ENCODE data around the gene MGMT.

Gene MGMT

GRCh38 chr10:129628823-129629222 is 161.8 kb downstream of the MGMT start:
- Histone ChIP-seq H3K4me1 (ENCODE audit: insufficient read depth, insufficient read length) (no peaks in the 10 kb centered on the region), H3K9me3 (ENCODE audit: insufficient read depth, low read length) (no peaks in the 10 kb centered on the region), H3K27me3 (ENCODE audit: insufficient read depth, insufficient read length) (no peaks in the 10 kb centered on the region), H3K9ac (ENCODE audit: insufficient read length, low read depth) (no peak overlapping the region), H3K36me3 (ENCODE audit: insufficient read depth, insufficient read length, low read length) (no peaks in the 10 kb centered on the region), H3K4me3 (ENCODE audit: insufficient read length, low read depth) (no peak overlapping the region)
- no peak for DNase-seq (ENCODE audit: low read depth, low spot score)
- no peak for TF ChIP-seq ZNF274 (IDR thresholded peaks at IDR 0.05; ENCODE audit: low read depth, low read length)
- no peak for TF ChIP-seq SUZ12 (IDR thresholded peaks at IDR 0.05; ENCODE audit: extremely low read depth, insufficient read depth, insufficient read length)
- no peak for TF ChIP-seq YY1 (IDR thresholded peaks at IDR 0.05; ENCODE audit: insufficient read depth, insufficient read length)

- Histone ChIP-seq H3K4me1 (ENCODE audit: insufficient read depth, insufficient read length) (no peaks in the 10 kb centered on the region), H3K36me3 (ENCODE audit: insufficient read depth, insufficient read length, low read length) (no peaks in the 10 kb centered on the region), H3K9ac (ENCODE audit: insufficient read length, low read depth) (no peak overlapping the region), H3K9me3 (ENCODE audit: insufficient read depth, low read length) (no peaks in the 10 kb centered on the region; the same call in 1 of the 2 replicates), H3K27me3 (ENCODE audit: insufficient read depth, insufficient read length) (no peaks in the 10 kb centered on the region), H3K4me3 (ENCODE audit: insufficient read length, low read depth) (no peak overlapping the region)
- DNase-seq (ENCODE audit: low read depth, low spot score): no peak
- TF ChIP-seq ZNF274 (IDR thresholded peaks at IDR 0.05; ENCODE audit: low read depth, low read length): no peak
- TF ChIP-seq SUZ12 (IDR thresholded peaks at IDR 0.05; ENCODE audit: extremely low read depth, insufficient read depth, insufficient read length): no peak
- TF ChIP-seq YY1 (IDR thresholded peaks at IDR 0.05; ENCODE audit: insufficient read depth, insufficient read length): no peak
Measured at GRCh38 chr10:129629911-129630310, 162.9 kb downstream of the MGMT start.

- Histone ChIP-seq H3K9me3 (ENCODE audit: insufficient read depth, low read length) (no peaks in the 10 kb centered on the region; the same call in 1 of the 2 replicates), H3K36me3 (ENCODE audit: insufficient read depth, insufficient read length, low read length) (no peaks in the 10 kb centered on the region), H3K27me3 (ENCODE audit: insufficient read depth, insufficient read length) (no peaks in the 10 kb centered on the region), H3K4me3 (ENCODE audit: insufficient read length, low read depth) (no peak overlapping the region), H3K9ac (ENCODE audit: insufficient read length, low read depth) (no peak overlapping the region), H3K4me1 (ENCODE audit: insufficient read depth, insufficient read length) (no peaks in the 10 kb centered on the region)
- TF ChIP-seq SUZ12 (IDR thresholded peaks at IDR 0.05; ENCODE audit: extremely low read depth, insufficient read depth, insufficient read length) (no peak), ZNF274 (IDR thresholded peaks at IDR 0.05; ENCODE audit: low read depth, low read length) (no peak), YY1 (IDR thresholded peaks at IDR 0.05; ENCODE audit: insufficient read depth, insufficient read length) (no peak)
- no peak for DNase-seq (ENCODE audit: low read depth, low spot score)
Measured at GRCh38 chr10:129631006-129631405, 164.0 kb downstream of the MGMT start.

- H3K4me3 ChIP-seq (ENCODE audit: insufficient read length, low read depth): no peak overlapping the region
- no peaks in the 10 kb centered on the region for H3K4me1 ChIP-seq (ENCODE audit: insufficient read depth, insufficient read length)
- TF ChIP-seq YY1 (IDR thresholded peaks at IDR 0.05; ENCODE audit: insufficient read depth, insufficient read length) (no peak), SUZ12 (IDR thresholded peaks at IDR 0.05; ENCODE audit: extremely low read depth, insufficient read depth, insufficient read length) (no peak), ZNF274 (IDR thresholded peaks at IDR 0.05; ENCODE audit: low read depth, low read length) (no peak)
- H3K36me3 ChIP-seq (ENCODE audit: insufficient read depth, insufficient read length, low read length): no peaks in the 10 kb centered on the region
- no peaks in the 10 kb centered on the region; the same call in 1 of the 2 replicates for H3K9me3 ChIP-seq (ENCODE audit: insufficient read depth, low read length)
- no peaks in the 10 kb centered on the region for H3K27me3 ChIP-seq (ENCODE audit: insufficient read depth, insufficient read length)
- no peak overlapping the region for H3K9ac ChIP-seq (ENCODE audit: insufficient read length, low read depth)
- no peak for DNase-seq (ENCODE audit: low read depth, low spot score)
Measured at GRCh38 chr10:129631870-129632623, 165.0 kb downstream of the MGMT start.

GRCh38 chr10:129637010-129637409 is 170.0 kb downstream of the MGMT start:
- Histone ChIP-seq H3K9me3 (ENCODE audit: insufficient read depth, low read length) (no peaks in the 10 kb centered on the region; the same call in 1 of the 2 replicates), H3K36me3 (ENCODE audit: insufficient read depth, insufficient read length, low read length) (no peaks in the 10 kb centered on the region), H3K9ac (ENCODE audit: insufficient read length, low read depth) (no peak overlapping the region), H3K4me3 (ENCODE audit: insufficient read length, low read depth) (no peak overlapping the region), H3K4me1 (ENCODE audit: insufficient read depth, insufficient read length) (no peaks in the 10 kb centered on the region), H3K27me3 (ENCODE audit: insufficient read depth, insufficient read length) (no peaks in the 10 kb centered on the region)
- no peak for TF ChIP-seq YY1 (IDR thresholded peaks at IDR 0.05; ENCODE audit: insufficient read depth, insufficient read length)
- TF ChIP-seq SUZ12 (IDR thresholded peaks at IDR 0.05; ENCODE audit: extremely low read depth, insufficient read depth, insufficient read length): no peak
- DNase-seq (ENCODE audit: low read depth, low spot score): peak; percentile 28

GRCh38 chr10:129637846-129638245 is 170.8 kb downstream of the MGMT start:
- Histone ChIP-seq H3K36me3 (ENCODE audit: insufficient read depth, insufficient read length, low read length) (no peaks in the 10 kb centered on the region), H3K9ac (ENCODE audit: insufficient read length, low read depth) (no peak overlapping the region), H3K4me3 (ENCODE audit: insufficient read length, low read depth) (no peak overlapping the region), H3K27me3 (ENCODE audit: insufficient read depth, insufficient read length) (no peaks in the 10 kb centered on the region), H3K9me3 (ENCODE audit: insufficient read depth, low read length) (no peaks in the 10 kb centered on the region; the same call in 1 of the 2 replicates), H3K4me1 (ENCODE audit: insufficient read depth, insufficient read length) (no peaks in the 10 kb centered on the region)
- DNase-seq (ENCODE audit: low read depth, low spot score): no peak
- TF ChIP-seq SUZ12 (IDR thresholded peaks at IDR 0.05; ENCODE audit: extremely low read depth, insufficient read depth, insufficient read length) (no peak), ZNF274 (IDR thresholded peaks at IDR 0.05; ENCODE audit: low read depth, low read length) (no peak), YY1 (IDR thresholded peaks at IDR 0.05; ENCODE audit: insufficient read depth, insufficient read length) (no peak)

GRCh38 chr10:129641351-129641750 is 174.3 kb downstream of the MGMT start:
- no peak overlapping the region for H3K9ac ChIP-seq (ENCODE audit: insufficient read length, low read depth)
- TF ChIP-seq SUZ12 (IDR thresholded peaks at IDR 0.05; ENCODE audit: extremely low read depth, insufficient read depth, insufficient read length): no peak
- TF ChIP-seq ZNF274 (IDR thresholded peaks at IDR 0.05; ENCODE audit: low read depth, low read length): no peak
- no peak for TF ChIP-seq YY1 (IDR thresholded peaks at IDR 0.05; ENCODE audit: insufficient read depth, insufficient read length)
- no peak overlapping the region for H3K4me3 ChIP-seq (ENCODE audit: insufficient read length, low read depth)
- no peaks in the 10 kb centered on the region for H3K9me3 ChIP-seq (ENCODE audit: insufficient read depth, low read length)
- peaks cover 5% of the 10 kb centered on the region for H3K4me1 ChIP-seq (ENCODE audit: insufficient read depth, insufficient read length)
- no peaks in the 10 kb centered on the region for H3K27me3 ChIP-seq (ENCODE audit: insufficient read depth, insufficient read length)
- DNase-seq (ENCODE audit: low read depth, low spot score): no peak
- no peaks in the 10 kb centered on the region for H3K36me3 ChIP-seq (ENCODE audit: insufficient read depth, insufficient read length, low read length)
